Measurements from ENCODE around the gene CENPB.

CENPB gene

DNA sequence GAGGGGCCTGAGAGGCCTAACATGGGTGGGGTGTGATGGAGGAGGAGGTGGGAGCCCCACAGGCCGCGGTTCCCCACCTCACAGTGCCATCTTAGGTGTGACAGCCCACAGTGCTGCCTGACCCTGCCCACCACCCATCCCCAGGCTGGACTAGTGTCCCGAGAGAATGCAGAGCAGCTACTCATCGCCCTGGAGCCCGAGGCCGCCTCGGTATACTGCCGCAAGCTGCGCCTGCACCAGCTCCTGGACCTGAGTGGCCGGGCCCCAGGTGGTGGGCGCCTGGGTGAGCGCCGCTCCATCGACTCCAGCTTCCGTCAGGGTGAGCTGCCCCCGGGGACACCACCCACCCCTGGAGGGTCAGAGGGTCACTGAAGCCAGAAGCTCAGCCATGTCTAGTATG is 38.5 kb downstream of the CENPB start:
- DNase-seq, result no peak

DNA sequence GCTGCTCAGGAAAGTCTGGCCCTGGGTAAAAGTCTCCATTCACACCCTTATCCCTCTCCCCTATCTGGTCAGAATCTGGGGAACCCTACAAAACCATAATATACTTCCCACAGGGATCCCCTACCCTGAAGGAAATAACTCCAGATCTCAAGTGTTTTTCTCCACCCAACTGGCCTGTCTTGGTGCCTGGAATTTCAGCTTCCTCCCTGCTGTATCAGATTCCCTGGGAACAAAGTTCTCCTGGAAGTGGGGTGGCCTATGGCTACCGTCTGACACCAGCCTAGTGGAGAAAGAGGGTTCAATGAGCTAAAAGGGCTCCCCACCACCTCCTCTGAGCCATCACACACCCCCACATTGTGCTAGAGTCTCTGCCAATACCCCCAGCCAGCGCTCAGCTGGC is 39.1 kb downstream of the CENPB start:
- no peak for DNase-seq

DNA sequence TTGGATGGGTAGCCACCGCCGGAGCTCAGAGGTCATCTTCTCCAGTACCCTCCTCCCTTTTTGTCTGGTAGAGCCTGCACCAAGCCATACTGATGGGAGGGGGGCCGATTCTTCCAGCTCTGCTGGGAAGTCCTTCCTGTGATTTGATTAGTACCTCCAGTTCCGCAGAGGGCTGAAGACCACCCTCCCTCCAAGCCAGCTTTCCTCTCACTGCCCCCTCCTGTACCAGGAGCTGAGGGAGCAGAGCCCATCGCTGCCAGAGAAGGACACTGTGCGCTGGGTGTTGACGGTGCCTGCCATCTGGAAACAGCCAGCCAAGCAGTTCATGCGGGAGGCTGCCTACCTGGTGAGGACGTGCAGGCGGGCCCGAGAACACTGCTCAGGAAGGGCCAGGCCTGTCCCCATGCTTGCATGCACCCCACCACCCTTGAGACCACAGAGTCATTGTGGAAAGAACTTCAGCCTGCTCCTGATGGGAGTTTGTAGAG is 40.8 kb downstream of the CENPB start:
- no peak for DNase-seq

DNA sequence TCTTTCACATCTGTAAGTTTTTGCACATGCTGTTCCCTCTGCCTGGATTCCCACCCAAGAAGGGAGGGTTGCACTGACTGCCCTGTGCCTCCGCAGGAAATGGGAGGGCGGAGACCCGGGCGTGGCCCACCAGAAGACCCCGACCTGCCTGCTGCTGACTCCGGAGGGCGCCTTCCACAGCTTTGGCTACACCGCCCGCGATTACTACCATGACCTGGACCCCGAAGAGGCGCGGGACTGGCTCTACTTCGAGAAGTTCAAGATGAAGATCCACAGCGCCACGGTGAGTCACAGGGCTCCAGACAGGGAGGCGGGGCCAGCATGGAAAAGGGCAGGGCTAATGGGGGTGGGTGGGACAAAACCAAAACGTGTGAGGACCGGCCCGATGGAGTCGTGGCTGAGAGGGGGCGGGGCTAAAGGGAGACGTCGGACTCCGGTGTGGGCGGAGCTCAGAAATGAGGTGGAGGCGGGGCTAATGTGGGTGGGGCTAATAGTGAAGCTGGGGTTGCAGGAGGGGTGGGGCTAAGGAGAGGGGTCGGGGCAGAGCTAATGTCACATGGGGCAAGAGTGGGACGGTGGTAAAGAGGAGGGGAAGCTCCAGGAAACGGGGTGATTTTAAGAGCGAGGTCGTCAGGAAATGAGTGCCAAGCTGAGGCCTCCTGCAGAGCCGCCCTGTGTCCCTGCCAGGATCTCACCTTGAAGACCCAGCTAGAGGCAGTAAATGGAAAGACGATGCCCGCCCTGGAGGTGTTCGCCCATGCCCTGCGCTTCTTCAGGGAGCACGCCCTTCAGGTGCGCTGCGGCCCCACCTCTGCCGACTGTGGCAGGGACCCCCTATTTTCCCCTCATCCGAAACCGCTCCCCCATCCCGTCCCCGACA is 41.5 kb downstream of the CENPB start:
- DNase-seq, result peak; percentile 68

DNA sequence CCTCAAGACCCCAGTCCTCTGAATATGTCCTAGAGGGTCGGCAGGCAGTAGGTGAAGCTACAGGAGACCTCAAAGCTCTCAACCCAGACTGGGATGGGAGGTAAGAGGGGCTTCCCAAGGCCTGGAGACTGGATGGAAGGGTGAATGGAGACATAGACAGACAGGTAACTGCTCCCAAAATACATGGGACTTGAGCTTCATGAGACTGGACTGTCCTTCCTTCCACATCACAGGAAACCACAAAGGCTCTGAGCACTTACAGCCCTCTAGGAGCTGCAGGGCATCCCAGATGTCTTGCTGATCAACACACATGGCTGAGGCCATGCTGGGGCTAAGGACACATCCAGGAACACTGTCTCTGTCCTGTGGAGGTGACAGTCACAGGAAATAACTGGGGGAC is 42.5 kb downstream of the CENPB start:
- no peak for DNase-seq

DNA sequence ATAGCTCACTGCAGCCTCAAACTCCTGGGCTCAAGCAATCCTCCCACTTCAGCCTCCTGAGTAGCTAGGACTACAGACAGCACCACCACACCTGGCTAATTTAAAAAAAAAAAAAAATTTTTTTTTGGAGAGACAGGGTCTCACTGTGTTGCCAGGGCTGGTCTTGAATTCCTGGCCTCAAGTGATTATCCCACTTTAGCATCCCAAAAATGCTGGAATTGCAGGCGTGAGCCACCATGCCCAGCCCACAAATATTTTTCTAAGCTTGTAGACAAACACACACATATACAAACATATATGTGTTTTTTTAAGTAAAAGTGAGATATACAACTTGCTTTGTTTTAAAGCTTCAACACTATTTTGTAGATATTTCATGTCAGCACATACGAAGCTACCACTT is 43.3 kb downstream of the CENPB start:
- no peak for DNase-seq

DNA sequence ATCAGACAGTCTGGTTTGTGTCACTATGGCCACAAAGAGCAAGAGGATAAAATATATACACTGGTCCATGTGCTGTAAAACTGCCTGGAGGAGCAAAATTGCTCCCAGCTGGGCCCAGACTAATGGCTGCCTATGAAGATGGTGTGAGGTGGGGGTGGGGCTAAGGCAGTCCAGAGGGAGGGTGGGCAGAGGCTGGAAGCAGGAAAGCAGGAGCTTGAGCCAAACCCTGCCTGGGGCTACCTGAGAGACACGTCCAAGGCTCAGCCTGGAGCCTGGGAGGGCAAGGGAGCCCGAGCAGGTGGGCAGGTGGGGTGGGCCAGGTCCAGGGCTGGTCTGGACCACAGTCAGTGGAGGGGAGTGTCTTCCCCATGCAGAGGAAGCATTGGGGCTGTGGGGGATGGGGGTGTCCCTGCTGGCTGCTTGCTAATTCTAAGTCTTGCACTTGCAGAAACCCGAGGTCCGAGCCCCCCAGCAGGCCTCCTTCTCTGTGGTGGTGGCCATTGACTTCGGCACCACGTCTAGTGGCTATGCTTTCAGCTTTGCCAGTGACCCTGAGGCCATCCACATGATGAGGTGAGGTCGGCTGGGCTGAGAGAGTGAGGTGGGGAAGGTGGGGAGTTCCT is 44.6 kb downstream of the CENPB start:
- DNase-seq, result no peak

GRCh38 chr20:3740615-3741301 is 45.8 kb downstream of the CENPB start:
- DNase-seq, result no peak

DNA sequence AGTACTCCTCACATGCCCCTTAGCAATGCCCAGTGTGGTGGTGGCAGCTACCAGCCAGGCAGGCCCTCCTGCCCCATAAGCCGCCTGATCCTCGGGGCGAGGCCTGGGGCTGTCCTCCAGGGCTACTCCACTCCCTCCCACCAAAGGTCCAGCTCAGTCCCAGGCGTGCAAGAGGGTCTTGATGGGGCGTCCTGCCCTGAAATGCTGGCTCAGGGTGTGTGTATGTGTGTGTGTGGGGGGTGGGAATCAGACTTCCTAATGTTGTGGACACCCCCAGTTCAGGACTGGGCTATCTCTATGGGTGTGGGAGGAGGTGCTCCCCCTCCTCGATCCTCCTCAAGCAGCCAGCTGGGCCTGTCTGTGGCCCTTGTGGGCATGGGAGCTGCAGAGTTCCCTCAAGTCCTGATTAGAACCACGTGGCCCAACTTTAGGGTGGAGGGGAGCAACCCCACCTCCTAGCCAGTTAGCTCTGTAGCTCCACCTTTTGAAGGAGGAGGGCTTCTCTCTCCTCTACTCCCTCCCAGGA is 46.6 kb downstream of the CENPB start:
- no peak for DNase-seq

DNA sequence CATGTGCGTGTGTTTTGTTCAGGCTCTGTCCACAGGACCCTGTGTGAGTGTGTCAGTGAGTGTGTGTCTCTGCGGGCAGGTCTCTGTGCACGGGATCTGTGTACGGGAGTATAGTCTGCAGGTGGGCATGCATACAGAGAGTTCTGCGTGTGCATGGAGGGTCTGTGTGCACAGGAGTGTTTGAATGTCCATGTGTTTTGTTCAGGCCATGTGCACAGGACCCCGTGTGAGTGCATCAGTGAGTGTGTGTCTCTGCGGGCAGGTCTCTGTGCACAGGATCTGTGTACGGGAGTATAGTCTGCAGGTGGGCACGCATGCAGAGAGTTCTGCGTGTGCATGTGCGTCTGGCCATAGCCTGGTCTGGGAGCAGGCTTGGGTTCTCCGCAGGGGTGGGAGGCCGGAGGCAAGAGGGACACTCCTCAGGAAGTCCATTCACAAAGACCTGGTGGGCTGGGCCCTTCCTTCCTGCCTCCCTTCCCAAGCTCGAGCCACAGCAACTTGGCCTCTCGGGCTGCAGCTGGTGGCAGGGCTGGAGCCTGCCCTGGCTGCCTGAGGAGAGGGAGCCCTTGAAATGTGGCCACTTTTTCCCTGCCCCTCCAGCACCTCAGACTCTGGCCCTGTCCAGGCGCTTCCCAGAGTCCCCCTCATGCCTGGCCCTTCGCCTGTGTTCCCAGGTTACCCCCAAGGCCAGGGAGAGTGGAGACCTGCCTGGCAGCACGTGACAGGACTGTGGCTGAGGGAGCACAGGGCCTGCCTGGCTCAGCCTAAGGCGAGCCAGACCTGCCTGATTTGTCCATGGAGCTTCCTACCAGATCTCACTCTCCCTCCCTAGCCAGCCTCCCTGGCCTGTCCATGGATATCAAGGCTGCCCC is 47.2 kb downstream of the CENPB start:
- DNase-seq, result no peak

- no peak for DNase-seq
Measured at GRCh38 chr20:3738111-3739053, 48.2 kb downstream of the CENPB start.

GRCh38 chr20:3735768-3736167 is 50.8 kb downstream of the CENPB start:
- DNase-seq, result no peak

DNA sequence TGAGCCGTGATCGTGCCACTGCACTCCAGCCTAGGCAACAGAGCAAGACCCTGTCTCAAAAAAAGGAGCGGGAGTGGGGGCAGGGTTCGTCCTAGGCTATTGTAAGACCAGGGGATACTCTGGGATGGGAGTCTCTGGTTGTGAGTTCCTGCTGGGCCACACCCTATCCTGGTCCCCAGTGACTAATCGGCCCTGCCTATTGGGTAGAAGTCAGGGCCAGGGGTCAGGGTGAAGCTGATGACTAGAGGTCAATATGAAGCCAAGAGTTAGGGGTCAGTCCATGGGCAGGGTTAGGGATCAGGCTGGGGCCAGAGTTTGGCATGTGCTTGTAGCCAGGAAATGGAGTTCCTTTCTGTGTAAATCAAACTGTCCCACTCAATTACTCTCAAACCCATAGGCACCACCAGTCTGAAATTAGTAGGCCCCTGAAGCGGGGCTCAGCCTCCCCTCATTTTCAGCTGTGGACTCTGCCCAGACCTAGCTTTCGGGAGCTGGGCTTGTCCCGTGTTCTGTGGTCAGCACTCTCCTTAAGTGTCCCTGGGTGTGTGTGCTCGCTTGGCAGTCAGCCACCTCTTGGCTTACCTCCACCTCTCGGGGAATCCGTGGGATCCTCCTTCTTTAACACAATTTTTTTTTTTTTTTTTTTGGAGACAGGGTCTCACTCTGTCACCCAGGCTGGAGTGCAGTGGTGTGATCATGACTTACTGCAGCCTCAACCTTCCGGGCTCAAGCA is 52.3 kb downstream of the CENPB start:
- no peak for DNase-seq

Data from effector CD8-positive, alpha-beta T cell (primary cell).